ENCODE data around the gene SSX2IP.
"Not testable (repeated sequence)": the region's sequence is repeated elsewhere in the genome, so short reads cannot be mapped to it uniquely, and the experiment has no call there.

The SSX2IP gene

GRCh38 chr1:84597011-84597410, 93.2 kb downstream of the SSX2IP start:
- Mint-ChIP-seq H3K27ac (no peak overlapping the region), H3K4me3 (no peak overlapping the region), H3K9me3 (peaks cover 3 to 4% of the 10 kb centered on the region in 2 donors), H3K4me1 (peaks cover 26% of the 10 kb centered on the region), H3K27me3 (no peaks in the 10 kb centered on the region)
- ATAC-seq (no peak), DNase-seq (no peak)

- Mint-ChIP-seq H3K27me3 (peaks cover 15% of the 10 kb centered on the region), H3K4me1 (peaks cover 16% of the 10 kb centered on the region)
- H3K9me3 Mint-ChIP-seq, ATAC-seq, DNase-seq, H3K4me3 Mint-ChIP-seq, H3K27ac Mint-ChIP-seq: not testable (repeated sequence)
Measured at GRCh38 chr1:84594959-84595358, 95.3 kb downstream of the SSX2IP start.
